Measurements from ENCODE around the gene HINT1. TPM values are rescaled to one million over a fixed set of nuclear protein-coding genes. Genes with fewer than 3 reads are reported as not detected.

HINT1 gene
- total RNA-seq, 1 donor from 2014 or later: 194 TPM

DNA sequence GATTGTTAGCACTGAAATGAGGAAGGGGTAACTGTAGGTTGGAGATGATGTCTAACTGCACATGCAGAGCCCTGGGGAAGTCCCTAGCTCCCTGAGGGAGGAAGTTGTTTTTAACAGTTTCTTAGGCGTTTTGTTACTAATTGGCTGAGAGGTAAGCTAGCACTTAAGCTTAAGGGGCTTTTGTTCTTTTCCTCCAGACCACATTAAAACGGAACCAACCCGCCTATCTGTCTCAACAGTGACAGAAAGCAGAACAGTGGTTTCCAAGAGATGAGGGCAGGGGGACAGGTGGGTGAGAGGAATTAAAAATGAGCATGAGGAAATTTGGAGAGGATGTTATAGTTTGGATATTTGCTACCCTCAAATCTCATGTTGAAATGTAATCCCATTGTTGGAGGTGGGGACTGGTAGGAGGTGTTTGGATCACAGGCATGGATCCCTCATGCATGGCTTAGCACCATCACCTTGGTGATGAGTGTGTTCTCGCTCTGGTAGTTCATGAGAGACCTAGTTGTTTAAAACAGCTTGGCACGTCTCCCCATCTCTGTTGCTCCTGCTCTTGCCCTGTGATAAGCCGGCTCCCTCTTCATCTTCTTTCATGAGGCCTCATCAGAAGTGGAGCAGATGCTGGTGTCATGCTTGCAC is 44.6 kb upstream of the HINT1 start:
- H3K27ac Mint-ChIP-seq (ENCODE audit: unreplicated experiment): no peak overlapping the region
- TF ChIP-seq CTCF (IDR thresholded peaks at IDR 0.05): no peak
- no peaks in the 10 kb centered on the region for H3K4me1 Mint-ChIP-seq (ENCODE audit: unreplicated experiment)
- no peaks in the 10 kb centered on the region for H3K9me3 Mint-ChIP-seq (ENCODE audit: unreplicated experiment)
- no peaks in the 10 kb centered on the region for H3K36me3 Mint-ChIP-seq (ENCODE audit: unreplicated experiment)
- no peaks in the 10 kb centered on the region for H3K27me3 Mint-ChIP-seq (ENCODE audit: unreplicated experiment)
- no peak overlapping the region for H3K4me3 Mint-ChIP-seq (ENCODE audit: unreplicated experiment)
- no peak for DNase-seq (ENCODE audit: extremely low spot score, unreplicated experiment)

GRCh38 chr5:131209175-131209505 is 44.1 kb upstream of the HINT1 start:
- no peak for DNase-seq (ENCODE audit: extremely low spot score, unreplicated experiment)
- Mint-ChIP-seq H3K9me3 (ENCODE audit: unreplicated experiment) (no peaks in the 10 kb centered on the region), H3K4me1 (ENCODE audit: unreplicated experiment) (no peaks in the 10 kb centered on the region), H3K4me3 (ENCODE audit: unreplicated experiment) (no peak overlapping the region), H3K27me3 (ENCODE audit: unreplicated experiment) (no peaks in the 10 kb centered on the region), H3K36me3 (ENCODE audit: unreplicated experiment) (no peaks in the 10 kb centered on the region), H3K27ac (ENCODE audit: unreplicated experiment) (no peak overlapping the region)
- TF ChIP-seq CTCF (IDR thresholded peaks at IDR 0.05): no peak

DNA sequence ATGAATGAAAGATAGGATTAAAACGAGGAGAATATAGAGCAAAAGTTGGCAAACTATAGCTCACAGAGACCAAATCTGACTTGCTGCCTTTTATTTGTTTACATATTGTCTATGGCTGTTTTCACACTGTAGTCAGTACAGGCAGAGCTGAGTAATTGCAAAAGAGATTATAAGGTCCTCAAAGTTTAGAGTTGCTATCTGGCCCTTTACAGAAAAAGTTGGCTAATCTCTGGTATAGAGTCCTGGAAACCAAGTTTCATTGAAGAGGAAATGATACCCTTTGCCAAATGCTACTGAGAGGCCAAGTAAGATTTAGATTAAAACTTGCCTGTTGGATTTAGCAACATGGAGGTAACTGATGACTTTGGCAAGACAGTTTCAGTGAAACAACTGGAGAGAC is 41.7 kb upstream of the HINT1 start:
- H3K27me3 Mint-ChIP-seq (ENCODE audit: unreplicated experiment): no peaks in the 10 kb centered on the region
- no peak overlapping the region for H3K27ac Mint-ChIP-seq (ENCODE audit: unreplicated experiment)
- H3K4me3 Mint-ChIP-seq (ENCODE audit: unreplicated experiment): no peak overlapping the region
- no peak for DNase-seq (ENCODE audit: extremely low spot score, unreplicated experiment)
- no peaks in the 10 kb centered on the region for H3K9me3 Mint-ChIP-seq (ENCODE audit: unreplicated experiment)
- H3K36me3 Mint-ChIP-seq (ENCODE audit: unreplicated experiment): no peaks in the 10 kb centered on the region
- TF ChIP-seq CTCF (IDR thresholded peaks at IDR 0.05): no peak
- H3K4me1 Mint-ChIP-seq (ENCODE audit: unreplicated experiment): no peaks in the 10 kb centered on the region

GRCh38 chr5:131206061-131206460 is 41.0 kb upstream of the HINT1 start:
- no peak for TF ChIP-seq CTCF (IDR thresholded peaks at IDR 0.05)
- Mint-ChIP-seq H3K27ac (ENCODE audit: unreplicated experiment) (no peak overlapping the region), H3K4me1 (ENCODE audit: unreplicated experiment) (no peaks in the 10 kb centered on the region), H3K36me3 (ENCODE audit: unreplicated experiment) (no peaks in the 10 kb centered on the region), H3K4me3 (ENCODE audit: unreplicated experiment) (no peak overlapping the region), H3K9me3 (ENCODE audit: unreplicated experiment) (no peaks in the 10 kb centered on the region), H3K27me3 (ENCODE audit: unreplicated experiment) (no peaks in the 10 kb centered on the region)
- DNase-seq (ENCODE audit: extremely low spot score, unreplicated experiment): no peak

DNA sequence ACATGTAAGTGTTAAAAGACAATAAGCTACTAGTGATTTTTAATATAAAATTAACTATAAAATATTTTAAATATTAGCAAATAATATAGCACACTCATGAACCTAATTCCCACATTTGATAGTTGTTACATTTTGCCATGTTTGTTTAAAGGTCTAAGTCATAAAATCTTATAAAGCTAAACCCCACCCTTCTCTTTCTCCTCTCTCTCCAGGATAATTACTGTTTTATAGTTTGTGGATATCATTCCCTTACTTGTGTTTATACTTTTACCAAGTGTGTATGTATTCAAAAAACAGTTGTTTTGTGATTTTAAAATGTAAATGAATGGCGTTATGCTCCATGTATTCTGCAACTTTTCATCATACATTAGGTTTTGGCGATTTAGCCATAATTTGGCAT is 39.9 kb upstream of the HINT1 start:
- Mint-ChIP-seq H3K4me1 (ENCODE audit: unreplicated experiment) (no peaks in the 10 kb centered on the region), H3K9me3 (ENCODE audit: unreplicated experiment) (no peaks in the 10 kb centered on the region), H3K36me3 (ENCODE audit: unreplicated experiment) (no peaks in the 10 kb centered on the region), H3K4me3 (ENCODE audit: unreplicated experiment) (no peak overlapping the region), H3K27ac (ENCODE audit: unreplicated experiment) (no peak overlapping the region), H3K27me3 (ENCODE audit: unreplicated experiment) (no peaks in the 10 kb centered on the region)
- no peak for DNase-seq (ENCODE audit: extremely low spot score, unreplicated experiment)
- no peak for TF ChIP-seq CTCF (IDR thresholded peaks at IDR 0.05)

All from osteocyte (in vitro differentiated cells).